ENCODE results near the gene ALKBH5. TPM values are rescaled to one million over a fixed set of nuclear protein-coding genes. Genes with fewer than 3 reads are reported as not detected.

ALKBH5 gene
- total and polyA plus RNA-seq, 2 of the 8 experiments (the other 6 are each of a cell fraction or from before 2014, with no cell fraction given), result 63.7 to 86.4 TPM

DNA sequence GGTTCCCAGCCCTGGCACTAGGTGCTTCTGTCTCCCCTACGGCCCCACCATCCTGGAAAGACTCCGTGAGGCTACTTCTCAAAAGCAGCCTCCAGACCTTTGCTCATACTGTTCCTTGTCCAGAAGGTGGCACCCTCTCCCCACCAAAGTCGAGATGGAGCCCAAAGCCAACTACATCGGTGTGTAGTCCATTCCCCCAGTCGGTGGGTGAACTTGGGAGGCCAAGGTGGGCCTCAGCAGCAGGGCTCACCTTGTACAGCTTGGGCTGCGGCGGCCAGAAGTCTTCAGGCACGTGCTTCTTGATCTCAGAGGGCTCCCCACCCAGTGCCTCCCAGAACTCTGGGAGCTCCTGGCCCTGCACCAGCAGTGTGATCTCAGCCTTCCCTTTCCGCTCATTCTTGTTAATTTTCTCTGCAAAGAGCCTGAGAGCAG is 64.7 kb downstream of the ALKBH5 start:
- Histone ChIP-seq H2BK120ac (replicated peaks; ENCODE audit: low read depth, low read length) (no peak overlapping the region), H3K9me3 (ENCODE audit: insufficient read depth in 2 of 2, low read depth in 1 of 2, low read length in 1 of 2) (no peaks in the 10 kb centered on the region), H4K91ac (replicated peaks; ENCODE audit: insufficient read length, low read length) (no peak overlapping the region), H4K5ac (ENCODE audit: insufficient read length, low read depth, low read length) (no peak overlapping the region), H3K18ac (ENCODE audit: extremely low read depth, low read length) (no peak overlapping the region), H3K23ac (ENCODE audit: insufficient read length) (no peak overlapping the region), H3K4me2 (ENCODE audit: insufficient read depth in 1 of 2, low read depth in 2 of 2, low read length in 2 of 2) (no peak overlapping the region), H3K9ac (replicated peaks in 1 of 4; ENCODE audit: extremely low read depth in 1 of 4, low read depth in 3 of 4, low read length in 3 of 4) (no peak overlapping the region), H3K56ac (replicated peaks; ENCODE audit: insufficient read length, low read depth, low read length) (no peak overlapping the region), H3K79me1 (ENCODE audit: low read depth, low read length) (no peaks in the 10 kb centered on the region; the same call in 1 of the 2 replicates), H2BK15ac (ENCODE audit: low read length) (no peak overlapping the region), H3K4me3 (ENCODE audit: extremely low read depth in 1 of 4, insufficient read depth in 2 of 4, low read depth in 3 of 4, low read length in 4 of 4) (no peak overlapping the region), H3K36me3 (ENCODE audit: control insufficient read depth in 2 of 4, insufficient read depth in 4 of 4, low read length in 3 of 4) (peaks cover 36 to 67% (median 55%) of the 10 kb centered on the region in 4 experiments), H4K8ac (ENCODE audit: extremely low read depth, insufficient read depth, low read length) (no peak overlapping the region), H2AK5ac (ENCODE audit: low read depth, low read length) (no peak overlapping the region), H3K23me2 (ENCODE audit: low read depth, low read length) (peaks cover 5% of the 10 kb centered on the region), H3K4ac (replicated peaks; ENCODE audit: insufficient read length, low read depth, low read length) (no peak overlapping the region), H3K14ac (ENCODE audit: insufficient read length) (no peak overlapping the region), H2BK20ac (ENCODE audit: low read length) (no peak overlapping the region), H2BK5ac (ENCODE audit: low read depth, low read length) (no peak overlapping the region), H3K4me1 (replicated peaks in 1 of 4; ENCODE audit: control insufficient read depth in 3 of 4, insufficient read depth in 4 of 4, low read length in 3 of 4) (peaks cover 0 to 16% (median 9%) of the 10 kb centered on the region in 4 experiments; a peak in 6 of 7 replicates), H2AFZ (ENCODE audit: low read length) (no peak overlapping the region), H3K27me3 (replicated peaks in 1 of 4; ENCODE audit: control insufficient read depth in 3 of 4, extremely low read depth in 1 of 4, insufficient read depth in 3 of 4, low read length in 3 of 4) (no peaks in the 10 kb centered on the region), H2BK12ac (ENCODE audit: low read depth, low read length) (no peak overlapping the region), H4K20me1 (replicated peaks in 1 of 2; ENCODE audit: control insufficient read depth in 1 of 2, insufficient read depth in 2 of 2, low read length in 2 of 2) (peaks cover 9 to 16% of the 10 kb centered on the region in 2 experiments), H3K27ac (ENCODE audit: low read depth, low read length) (no peak overlapping the region), H3K79me2 (ENCODE audit: control insufficient read depth in 1 of 2, insufficient read depth in 2 of 2, low read length in 2 of 2) (no peaks in the 10 kb centered on the region)
- FAIRE-seq, result peak; percentile 13
- WGBS, 2 experiments (ENCODE audit: extremely low coverage in 1 of 2, insufficient coverage in 1 of 2, insufficient read length in 1 of 2, insufficient replicate concordance in 2 of 2, low coverage in 1 of 2, low lambda C conversion rate in 2 of 2, missing lambda C conversion rate in 1 of 2), result 80% methylated on average over 9 of the region's 9 CpGs; no CpG with 5 or more reads in 1 of the 2 experiments
- DNase-seq (ENCODE audit: low read depth in 1 of 2, low spot score in 2 of 2), result peak in 1 of 2 experiments; percentile 76
- POLR2A ChIA-PET (ENCODE audit: partially characterized antibody), result interaction anchor here (0.8 to 13.9 kb wide), 9 partner anchors 9 to 73 kb away, joined by 3 to 171 read pairs (median 7); partner anchors contain the start of genes ALKBH5, FLII, MIEF2 and SMCR8
- CTCF ChIA-PET (ENCODE audit: partially characterized antibody), result interaction anchor here (0.6 to 4.0 kb wide), 25 partner anchors 9 to 99 kb away, joined by 3 to 30 read pairs (median 4); partner anchors contain the start of genes FLII and MIEF2
- TF ChIP-seq RBBP5 (IDR thresholded peaks at IDR 0.05; ENCODE audit: borderline replicate concordance, low read depth, low read length) (no peak), SIN3A (conservative IDR thresholded peaks at IDR 0.05 in 1 of 2, IDR thresholded peaks at IDR 0.05 in 1 of 2; ENCODE audit: low read depth in 1 of 2, low read length in 2 of 2) (no peak), POLR2A (IDR thresholded peaks at IDR 0.05; ENCODE audit: control extremely low read depth in 1 of 2, low read depth in 2 of 2, low read length in 2 of 2) (no peak), TAF7 (optimal IDR thresholded peaks at IDR 0.05; ENCODE audit: borderline replicate concordance, low read depth, low read length) (no peak), NRF1 (IDR thresholded peaks at IDR 0.05; ENCODE audit: low read depth, low read length) (no peak), ZNF274 (IDR thresholded peaks at IDR 0.05; ENCODE audit: borderline replicate concordance, extremely low read depth, low read length) (no peak), HDAC6 (IDR thresholded peaks at IDR 0.05; ENCODE audit: low read depth, low read length) (no peak), KDM4A (IDR thresholded peaks at IDR 0.05; ENCODE audit: low read depth, low read length, severe bottlenecking) (no peak), RAD21 (IDR thresholded peaks at IDR 0.05 in 1 of 2, conservative IDR thresholded peaks at IDR 0.05 in 1 of 2; ENCODE audit: low read depth in 2 of 2, low read length in 2 of 2) (peak; percentile 85 to 90), GTF2F1 (IDR thresholded peaks at IDR 0.05; ENCODE audit: borderline replicate concordance, low read depth, low read length) (no peak)
- TF ChIP-seq, protein P1, sequence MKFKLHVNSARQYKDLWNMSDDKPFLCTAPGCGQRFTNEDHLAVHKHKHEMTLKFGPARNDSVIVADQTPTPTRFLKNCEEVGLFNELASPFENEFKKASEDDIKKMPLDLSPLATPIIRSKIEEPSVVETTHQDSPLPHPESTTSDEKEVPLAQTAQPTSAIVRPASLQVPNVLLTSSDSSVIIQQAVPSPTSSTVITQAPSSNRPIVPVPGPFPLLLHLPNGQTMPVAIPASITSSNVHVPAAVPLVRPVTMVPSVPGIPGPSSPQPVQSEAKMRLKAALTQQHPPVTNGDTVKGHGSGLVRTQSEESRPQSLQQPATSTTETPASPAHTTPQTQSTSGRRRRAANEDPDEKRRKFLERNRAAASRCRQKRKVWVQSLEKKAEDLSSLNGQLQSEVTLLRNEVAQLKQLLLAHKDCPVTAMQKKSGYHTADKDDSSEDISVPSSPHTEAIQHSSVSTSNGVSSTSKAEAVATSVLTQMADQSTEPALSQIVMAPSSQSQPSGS (IDR thresholded peaks at IDR 0.05; ENCODE audit: low read length), result no peak
